Central memory CD4-positive, alpha-beta T cell (primary cell): ENCODE results near the gene SEMA5B.

ENCODE experiments used
- DNase-seq: peaks from one replicate; pipeline ENCODE4 v3.0.0; 2022

The SEMA5B gene

DNA sequence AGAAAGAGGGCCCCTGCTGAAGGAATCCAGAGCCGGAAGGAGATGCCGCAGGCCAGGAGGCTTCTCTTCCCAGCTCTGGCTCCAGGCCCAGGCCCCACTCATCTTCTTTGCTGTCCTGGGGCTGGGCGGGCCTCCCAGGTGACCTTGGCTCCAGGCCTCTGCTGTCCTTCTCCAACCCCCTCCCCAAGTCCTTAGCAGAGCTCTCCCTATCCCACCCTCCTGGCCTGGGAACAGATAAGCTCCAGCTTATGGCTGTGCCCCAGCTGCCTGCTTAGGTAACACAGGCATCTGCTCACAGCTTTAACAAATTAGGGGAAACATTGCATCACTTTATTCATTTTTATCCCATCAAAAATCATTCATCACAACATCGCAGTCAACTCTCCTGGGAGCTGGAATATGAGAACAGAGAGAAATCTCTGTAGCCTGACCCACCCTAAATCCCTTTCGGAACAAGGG lies 86.9 kb downstream of the SEMA5B start:
- no peak for DNase-seq

DNA sequence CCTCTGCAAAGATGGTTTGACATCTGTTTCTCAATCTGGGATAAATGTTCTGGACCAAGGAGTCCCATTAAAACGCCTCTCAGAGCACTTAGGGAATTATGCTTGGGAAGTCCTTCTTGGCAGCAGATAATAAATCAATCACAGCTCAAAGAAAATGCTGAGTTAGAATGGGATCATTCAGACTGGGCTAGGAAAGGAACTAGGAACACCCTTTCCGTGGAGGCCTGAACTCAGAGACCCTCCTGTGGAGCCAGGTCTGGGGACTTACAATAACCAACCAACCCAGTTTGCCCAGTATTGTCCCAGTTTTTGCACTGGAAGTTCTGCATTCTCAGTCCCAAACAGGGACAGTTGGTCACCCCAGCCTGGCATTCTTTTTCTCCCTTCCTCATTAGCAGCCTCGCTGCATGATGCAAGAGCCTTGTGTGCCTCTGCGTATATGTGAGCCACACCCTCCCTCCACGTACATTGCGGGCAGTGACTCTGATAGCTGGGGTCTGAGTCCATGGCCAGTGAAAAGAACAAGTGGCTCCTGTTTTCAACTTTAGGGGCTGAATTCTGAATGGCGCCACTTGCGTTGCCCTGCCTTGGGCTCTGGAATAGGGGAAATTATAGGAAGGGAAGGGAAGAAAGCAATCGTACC lies 88.7 kb downstream of the SEMA5B start:
- no peak for DNase-seq

DNA sequence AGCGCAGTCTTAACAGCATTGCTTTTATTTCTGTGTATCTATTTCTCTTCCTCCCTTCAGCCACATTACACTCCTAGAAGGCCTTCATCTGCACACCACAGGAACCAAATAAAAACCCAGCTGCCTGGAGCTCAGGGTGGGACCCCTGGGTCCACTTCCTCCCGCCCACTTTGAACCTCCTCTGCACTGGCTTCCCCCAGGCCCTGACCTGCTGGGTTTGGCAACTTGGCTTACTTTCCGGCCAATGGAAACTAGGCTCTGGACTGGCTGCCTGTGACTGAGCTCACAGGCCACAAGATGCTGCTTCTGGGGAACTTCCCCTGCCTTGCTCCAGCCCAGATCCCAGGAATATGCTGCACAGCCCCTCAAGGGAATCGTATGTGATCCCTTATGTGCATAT lies 89.8 kb downstream of the SEMA5B start:
- DNase-seq: no peak

DNA sequence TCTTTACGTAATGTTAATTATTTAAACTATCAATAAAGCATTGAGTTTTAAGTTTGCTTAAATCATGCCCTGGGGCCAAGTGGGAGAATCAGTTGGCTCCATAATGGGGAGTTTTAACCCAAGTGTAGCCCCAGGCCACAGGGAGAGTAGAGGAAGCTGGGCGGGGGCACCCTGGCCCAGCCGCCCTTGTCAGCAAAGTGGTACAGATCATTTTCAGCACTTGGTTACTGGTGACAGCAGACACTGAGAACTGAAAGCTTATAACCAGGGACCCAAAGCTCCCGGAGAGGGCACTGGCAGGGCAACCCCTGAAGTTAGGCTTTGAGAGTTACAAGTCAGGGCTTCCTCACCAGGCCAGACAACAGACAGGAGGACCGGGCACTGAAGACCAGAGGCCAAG lies 90.6 kb downstream of the SEMA5B start:
- DNase-seq: no peak

DNA sequence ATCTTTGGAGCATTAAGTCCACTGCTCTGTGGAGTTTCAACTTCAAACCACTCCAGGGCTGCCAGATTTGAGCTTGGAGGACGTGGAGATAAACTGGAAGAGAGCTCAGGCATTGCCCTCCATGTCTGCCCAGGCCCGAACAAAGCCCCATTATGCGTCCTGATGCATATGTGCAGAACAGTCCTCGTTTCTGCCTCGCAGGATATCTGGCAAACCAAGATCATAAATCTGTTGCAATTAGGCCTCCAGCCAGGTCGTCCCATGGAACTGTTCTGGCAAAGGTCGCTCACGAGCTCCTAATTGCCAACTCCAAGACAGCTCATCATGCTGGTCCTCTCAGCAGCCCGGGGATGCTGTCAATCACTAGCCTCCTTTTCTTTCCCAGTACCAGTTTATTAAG lies 91.2 kb downstream of the SEMA5B start:
- DNase-seq: no peak

DNA sequence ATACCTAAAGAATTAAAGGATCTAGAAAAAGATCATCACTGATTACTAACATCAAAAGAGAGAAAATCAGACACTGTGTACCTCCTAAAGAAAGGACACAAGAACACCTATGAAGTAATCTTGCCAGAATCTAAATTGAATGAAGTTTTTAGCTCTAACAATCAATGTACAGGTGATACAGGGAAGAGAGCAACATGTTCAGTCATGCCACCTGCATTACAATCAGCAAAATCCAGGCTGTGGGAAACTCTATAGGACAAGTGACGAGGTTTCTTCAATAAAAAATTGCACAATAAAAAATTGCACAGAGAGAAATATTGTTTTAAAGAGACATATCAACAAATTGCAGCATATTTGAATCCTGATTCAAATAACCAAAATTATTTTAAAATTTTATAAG lies 93.3 kb downstream of the SEMA5B start:
- no peak for DNase-seq

DNA sequence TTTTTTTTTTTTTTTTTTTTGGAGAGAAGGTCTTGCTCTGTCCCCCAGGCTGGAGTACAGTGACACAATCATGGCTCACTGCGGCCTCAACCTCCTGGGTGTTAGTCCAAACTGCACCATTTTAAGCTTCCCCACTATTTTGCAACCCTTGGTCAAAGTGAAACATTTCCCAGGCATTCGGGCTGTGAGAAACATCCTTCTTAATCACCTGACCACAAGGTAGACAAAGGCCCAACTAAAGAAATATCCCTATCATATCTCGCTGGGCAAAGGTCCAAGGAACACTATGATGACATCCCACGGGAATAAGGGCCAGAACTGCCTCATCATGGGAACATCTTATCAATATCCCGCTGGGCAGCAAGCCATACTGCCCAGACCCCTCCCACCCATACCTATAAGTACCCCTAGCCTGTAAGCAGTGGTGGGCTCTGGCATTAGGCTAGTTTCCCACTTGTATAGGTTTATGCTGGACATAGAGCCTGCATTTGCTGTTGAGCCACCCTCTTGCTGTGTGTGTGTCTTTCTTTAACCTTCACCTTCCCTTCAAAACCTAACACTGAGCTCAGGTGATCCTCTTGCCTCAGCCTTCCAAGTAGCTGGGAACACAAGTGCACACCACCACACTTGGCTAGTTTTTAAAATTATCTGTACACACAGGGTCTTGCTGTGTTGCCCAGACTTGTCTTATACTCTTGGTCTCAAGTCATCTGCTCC lies 95.2 kb downstream of the SEMA5B start:
- no peak for DNase-seq

DNA sequence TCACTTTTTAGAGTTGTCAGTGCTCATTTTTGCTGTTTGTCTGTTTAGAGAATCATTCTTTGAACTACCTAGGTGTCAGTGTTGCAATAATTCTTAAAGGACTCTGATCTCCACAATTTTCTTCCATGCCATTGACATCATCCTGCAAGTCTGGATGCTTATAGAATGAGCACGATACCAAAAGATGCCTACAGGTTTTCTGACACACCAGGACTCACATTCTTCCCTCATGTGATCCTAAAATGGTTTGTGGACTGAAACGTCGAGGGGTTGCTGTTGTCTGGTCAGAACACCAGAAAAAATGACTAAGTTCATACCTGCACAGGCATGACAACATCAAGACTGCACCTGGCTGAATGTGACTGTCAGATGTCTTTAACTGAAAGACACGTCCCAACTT lies 95.9 kb downstream of the SEMA5B start:
- DNase-seq: no peak

DNA sequence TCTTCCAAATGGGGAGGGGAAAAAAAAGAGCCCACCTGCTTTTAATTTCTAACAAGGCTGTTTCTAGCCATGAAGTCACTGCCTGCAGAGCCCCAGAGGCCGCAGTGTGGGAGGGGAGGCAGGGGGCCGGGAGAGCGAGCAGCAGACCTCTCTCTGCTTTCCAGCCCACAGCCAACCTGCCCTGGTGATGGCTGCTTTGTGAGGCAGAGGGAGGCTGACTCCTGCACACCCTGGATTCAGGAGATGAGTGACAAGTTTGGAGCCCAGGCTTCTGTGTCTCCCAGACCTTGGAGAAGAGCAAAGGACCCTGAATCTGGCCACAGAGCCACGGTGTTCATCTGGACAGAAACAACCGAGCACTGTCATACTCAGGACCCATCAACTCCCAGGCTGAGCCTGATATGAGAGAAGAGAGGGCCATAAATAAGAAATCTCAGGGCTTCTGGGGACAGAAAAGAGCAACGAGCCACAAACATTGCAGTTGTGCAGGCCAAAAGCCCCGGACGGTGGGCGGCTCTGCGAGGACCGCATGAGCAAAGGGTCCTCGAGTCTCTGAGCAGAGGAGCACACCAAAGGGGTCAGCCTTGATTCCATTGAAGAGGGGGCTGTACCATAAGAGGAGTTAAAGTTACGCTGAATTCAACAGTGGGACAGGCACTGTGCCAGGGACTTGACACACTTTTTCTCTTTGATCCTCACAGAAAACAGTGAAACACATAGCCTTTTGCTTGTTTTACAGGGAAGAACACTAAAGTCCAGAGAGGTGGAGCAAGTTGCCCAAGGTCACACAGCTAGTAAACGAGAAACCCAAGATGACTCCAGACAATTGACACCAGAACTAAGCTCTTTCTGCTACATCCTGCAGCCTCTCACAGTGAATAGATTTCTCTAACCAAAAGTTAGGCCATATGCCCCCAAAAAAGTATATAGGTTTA lies 97.2 kb downstream of the SEMA5B start:
- DNase-seq: no peak

DNA sequence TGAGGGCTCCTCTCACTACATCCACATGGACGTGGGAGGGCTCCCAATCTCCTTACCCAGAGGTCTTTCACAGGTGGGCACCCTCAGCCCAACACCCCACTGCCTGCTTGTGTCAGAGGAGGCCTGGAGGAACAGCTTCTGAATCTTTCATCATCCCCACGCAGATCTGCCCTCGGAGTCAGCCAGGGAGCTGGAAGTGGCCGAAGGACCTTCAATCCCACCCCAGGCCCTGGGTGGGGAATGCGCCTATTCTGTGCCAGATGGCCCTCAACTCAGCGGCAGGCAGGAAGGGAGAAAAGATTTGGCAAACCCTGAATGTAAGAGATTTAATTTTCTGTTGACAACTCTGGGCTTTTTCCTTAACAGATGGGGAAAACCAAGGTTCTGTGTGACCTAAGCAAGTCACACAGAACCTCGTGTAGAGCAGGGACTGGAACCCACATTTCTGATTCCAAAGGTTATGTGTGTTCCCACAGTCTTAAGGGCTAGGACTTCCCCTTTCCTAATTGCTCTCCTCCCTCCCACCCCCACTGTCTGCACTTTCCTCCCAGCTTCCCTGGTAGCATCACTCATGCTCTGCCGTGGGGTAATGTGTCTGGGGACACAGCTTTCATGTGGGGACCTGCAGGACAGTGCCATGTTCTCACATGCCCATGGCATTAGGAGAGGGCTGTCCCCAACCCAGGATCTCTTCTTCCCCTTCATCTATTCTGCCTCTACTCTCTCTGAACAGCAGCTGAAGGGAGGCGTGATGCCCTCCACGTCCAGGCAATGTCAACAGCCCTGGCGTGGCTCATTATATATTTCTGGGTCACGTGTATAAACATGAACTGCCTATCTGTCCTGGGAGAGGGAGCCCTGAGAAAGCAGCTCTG lies 98.1 kb downstream of the SEMA5B start:
- no peak for DNase-seq

DNA sequence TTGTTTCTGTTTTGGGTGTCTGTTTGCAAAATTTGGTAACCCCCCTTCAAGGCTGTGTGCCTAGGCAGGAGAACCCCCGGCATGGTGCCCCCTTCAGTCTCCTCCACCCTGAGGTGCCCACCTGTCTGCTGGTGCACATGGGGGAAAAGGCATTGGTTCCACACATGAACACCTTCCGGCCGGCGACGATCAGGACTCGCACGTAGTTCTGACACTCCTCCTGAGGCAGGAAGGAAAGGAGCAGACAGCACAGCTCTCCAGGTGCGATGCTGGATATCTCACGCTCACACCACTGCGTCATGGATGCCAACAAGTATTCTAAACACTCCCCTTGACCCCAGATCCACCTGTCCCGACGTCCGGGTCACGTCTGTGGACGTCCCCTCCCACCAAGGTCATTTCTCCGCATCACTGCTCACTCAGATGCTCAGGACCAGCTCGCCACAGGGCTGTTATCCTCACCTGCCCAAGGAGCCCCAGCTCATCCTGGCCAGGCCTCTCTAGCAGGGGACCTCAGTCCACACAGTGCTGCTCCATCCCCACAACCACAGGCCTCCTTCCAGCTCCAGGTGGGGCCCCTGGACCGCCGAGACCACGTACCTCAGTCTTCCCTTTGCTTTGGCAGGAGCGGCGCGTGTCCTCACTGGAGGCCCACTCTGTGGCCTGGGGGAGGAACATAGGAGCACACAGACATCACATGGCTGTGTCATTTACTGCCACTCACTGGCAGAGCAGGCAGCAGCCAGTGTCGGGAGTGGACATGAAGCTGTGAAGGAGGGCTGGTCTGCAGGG lies 99.0 kb downstream of the SEMA5B start:
- DNase-seq: no peak

DNA sequence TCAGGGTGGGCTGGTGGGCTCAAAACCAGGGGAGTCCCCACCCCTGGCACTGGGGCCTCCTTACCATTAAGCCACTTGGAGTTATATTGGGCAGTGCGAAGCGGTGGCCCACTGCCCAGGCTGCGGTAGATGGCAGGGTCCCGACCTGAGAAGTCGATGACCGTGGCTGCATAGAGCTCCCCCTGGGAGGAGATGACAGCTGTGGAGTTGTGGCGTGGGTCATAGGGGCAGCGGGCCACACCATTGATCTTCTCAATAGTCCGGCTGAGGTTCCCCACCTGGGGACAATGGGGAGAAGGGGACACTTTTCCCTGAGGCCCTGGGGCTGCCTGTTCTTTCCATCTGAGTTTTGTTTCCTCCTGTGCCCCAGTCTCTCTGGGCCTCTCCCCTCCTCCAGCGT lies 99.8 kb downstream of the SEMA5B start:
- DNase-seq: no peak

DNA sequence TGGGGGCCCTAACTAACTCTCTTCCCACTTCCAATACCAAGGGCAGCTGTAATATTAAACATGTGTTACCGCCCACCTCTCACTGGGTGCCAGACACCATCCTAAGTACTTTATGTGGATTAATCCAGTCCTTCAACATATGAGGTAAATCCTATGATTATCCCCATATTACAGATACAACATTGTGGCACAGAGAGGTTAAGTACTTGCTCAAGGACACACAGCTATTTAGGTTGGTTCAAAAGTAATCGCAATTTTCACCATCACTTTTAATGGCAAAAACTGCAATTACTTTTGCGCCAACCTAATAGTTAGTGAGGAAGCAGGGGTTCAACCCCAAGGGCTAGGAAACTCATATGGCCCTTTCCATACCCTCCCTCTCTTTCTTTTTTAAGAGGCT lies 100.8 kb downstream of the SEMA5B start:
- no peak for DNase-seq

DNA sequence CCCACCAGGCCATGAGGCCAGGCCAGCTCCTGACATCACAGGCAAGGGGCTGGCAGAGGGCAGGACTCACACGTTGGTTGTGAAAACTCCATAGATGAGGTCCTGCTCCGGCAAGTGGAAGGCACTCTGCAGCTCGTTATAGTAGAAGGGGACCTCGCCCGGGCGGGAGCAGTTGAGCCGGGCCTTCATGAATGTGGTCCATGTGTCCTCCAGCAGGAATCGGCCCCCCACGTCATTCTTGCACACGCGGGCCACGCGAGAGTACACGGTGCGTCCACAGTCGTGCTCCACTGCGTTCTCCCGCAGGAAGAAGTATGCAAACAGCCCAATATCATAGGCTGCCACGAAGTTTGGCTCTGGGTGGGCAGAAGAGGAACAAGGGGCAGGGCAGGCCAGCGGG lies 101.2 kb downstream of the SEMA5B start:
- no peak for DNase-seq

DNA sequence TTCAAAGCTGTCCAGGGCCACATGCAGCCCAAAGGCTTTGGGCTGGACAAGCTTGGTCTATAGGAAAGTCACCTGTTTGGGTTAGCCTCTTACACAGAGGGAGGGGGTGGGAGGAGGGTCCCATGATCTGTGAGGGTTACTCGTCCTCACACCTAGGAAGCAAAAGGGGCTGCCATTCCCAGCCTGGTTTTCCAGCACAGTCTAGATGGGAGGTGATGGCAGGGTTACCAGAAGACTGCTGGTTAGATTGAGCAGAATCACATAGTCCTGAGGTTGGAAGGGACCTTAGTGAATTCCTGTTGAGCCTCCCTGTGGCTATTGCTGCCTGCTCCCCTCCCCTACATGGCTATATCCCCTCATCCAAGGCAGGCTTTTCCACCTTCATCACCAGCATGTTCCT lies 101.8 kb downstream of the SEMA5B start:
- DNase-seq: no peak

DNA sequence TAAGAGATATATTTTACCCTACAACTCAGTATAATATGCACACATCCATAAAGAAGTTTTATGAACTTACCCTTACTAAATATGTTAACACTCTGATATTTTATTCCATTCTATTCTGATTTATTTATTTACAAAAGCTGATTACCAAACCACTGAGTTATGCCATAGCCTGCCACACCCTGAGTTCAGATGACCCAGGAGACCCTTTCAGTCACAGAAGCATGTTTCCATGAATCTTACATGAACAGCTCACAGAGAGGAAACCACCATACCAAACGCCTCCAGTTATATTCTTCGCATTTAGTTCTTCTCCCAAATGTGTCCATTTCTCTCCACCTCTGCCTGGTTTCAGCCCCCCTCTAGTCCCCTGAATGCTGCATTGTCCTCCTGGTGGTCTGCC lies 103.5 kb downstream of the SEMA5B start:
- no peak for DNase-seq

DNA sequence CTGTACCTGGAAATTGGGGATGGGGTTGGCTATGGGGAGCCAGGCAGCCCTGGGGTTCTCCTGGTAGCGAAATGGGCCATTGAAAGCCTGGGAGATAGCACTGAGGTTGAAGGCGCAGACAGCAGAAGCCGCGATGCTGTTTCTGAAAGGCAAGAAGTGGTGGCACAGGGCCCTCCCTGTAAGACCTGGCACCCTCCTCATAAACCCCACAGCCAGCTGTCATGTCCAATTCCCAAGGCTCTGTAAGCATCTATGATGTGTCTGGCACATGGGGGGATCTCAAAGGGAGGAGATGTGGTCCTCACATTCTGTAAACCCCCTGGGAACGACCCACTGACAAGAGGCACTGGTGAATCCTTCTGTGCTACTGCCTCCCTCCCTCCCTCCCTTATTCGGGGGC lies 104.0 kb downstream of the SEMA5B start:
- no peak for DNase-seq

DNA sequence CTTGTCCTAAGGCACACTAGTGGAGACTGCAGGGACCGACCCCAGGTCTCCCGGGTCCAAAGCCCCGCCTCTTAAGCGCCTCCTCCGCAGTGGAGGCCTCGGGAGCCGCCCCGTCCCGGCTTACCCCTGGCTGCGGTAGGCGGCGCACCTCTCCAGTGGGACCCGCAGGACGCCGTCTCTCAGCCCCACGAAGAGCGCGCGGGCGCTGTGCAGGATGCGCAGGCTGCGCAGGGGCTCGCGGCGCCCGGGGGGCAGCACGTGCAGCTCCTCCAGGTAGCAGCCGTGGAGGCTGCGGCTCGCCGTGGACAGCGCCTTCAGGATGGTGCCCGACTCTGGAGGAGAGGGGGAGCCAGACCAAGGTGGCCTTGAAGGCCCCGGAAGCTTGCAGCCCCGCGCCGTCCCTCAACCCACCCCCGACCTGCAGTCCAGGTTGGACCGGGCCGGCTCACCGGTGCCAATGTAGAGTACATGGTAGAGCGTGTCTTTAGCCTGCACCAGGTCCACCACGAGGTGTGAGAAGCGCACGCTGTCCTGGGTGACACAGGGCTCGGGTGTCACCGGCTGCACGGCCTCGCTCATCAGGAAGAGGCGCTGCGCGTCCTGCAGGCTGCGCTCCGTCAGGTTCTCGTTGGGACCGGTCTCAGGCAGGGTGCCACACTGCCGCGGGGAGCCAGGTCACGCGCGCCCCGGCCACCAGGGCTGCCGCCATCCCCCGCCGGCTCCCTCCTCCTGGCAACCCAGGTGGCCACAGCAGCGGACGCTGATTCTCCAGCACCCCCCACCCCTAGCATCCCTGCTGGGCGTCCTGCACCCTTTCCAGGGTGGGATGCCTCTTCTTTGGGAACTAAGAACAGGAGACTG lies 105.5 kb downstream of the SEMA5B start:
- no peak for DNase-seq

DNA sequence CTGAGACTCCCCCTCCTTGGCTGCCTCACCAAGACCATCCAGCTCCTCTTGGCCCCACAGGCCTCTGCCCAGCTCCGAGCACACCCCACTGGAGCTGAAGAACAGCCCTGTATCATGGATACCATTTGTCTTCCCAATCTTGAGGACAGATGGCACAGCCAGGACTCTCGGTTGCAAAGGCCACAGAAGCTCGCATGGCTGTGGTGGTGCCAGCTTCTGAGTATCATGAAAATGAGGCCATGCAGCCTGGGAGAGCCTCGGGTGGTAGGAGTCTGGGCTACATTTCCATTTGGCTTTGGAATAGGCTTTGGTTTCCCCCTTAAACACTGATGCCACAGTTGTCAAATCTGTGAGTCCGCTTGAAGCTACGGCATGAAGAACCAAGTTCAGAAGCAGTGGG lies 106.6 kb downstream of the SEMA5B start:
- no peak for DNase-seq

DNA sequence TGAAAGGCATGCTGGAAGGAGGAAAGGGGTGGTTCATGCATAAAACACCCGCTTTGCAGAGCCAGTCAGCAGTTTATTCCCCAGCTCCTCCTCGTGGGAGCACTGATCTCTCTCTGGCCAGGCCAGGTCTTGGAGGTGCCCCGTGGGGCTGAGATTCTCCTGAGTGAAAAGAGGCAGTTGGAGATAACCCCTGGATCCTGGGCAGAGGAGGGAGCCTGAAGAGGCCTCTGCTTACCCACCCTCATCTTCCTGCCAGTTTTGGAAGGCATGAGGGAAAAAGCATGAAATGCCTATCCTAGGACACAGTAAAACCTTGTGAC lies 108.3 kb downstream of the SEMA5B start:
- DNase-seq: no peak
